HepG2 (cell line): Measurements from ENCODE around the gene STMN1. TPM values are rescaled to one million over a fixed set of nuclear protein-coding genes. Genes with fewer than 3 reads are reported as not detected.

ENCODE experiments used
- AGO1 ChIP-seq: fragments of 200-400 bp; formaldehyde crosslinking; IDR thresholded peaks from 2 replicates; pipeline ENCODE4 v1.6.1; 2017; ENCODE audit warnings: mild to moderate bottlenecking, low read depth, low read length, moderate library complexity; ENCODE audit not compliant: poor library complexity, severe bottlenecking
- HNRNPH1 ChIP-seq: fragments of 200-400 bp; formaldehyde crosslinking; optimal IDR thresholded peaks from 2 replicates; pipeline ENCODE3; 2017; ENCODE audit warnings: mild to moderate bottlenecking, low read depth, low read length
- HOXA7 ChIP-seq: sonication (generic); formaldehyde crosslinking; IDR thresholded peaks from 2 replicates; pipeline ENCODE4 v1.8.1; 2022; ENCODE audit warnings: mild to moderate bottlenecking, missing genetic modification reagents, moderate library complexity
- IKZF1 ChIP-seq: fragments of 450-650 bp; IDR thresholded peaks from 2 replicates; pipeline ENCODE4 v1.7.1; 2016
- JUND ChIP-seq: sonication (generic); formaldehyde crosslinking; IDR thresholded peaks from 2 replicates; pipeline ENCODE4 v1.8.0; 2022; ENCODE audit warnings: mild to moderate bottlenecking, missing genetic modification reagents
- KDM6A ChIP-seq: IDR thresholded peaks from 2 replicates; pipeline ENCODE4 v1.6.1; 2016; ENCODE audit warnings: low read depth
- KLF11 ChIP-seq: IDR thresholded peaks from 2 replicates; pipeline ENCODE4 v1.6.1; 2016; ENCODE audit warnings: missing compliant biosample characterization
- MAFF ChIP-seq: IDR thresholded peaks from 2 replicates; pipeline ENCODE4 v1.6.1; 2011; ENCODE audit warnings: low read depth, low read length, improper control_type of control experiment
- NFRKB ChIP-seq: fragments of 450-650 bp; IDR thresholded peaks from 2 replicates; pipeline ENCODE4 v1.6.1; 2017
- NKX3-1 ChIP-seq: sonication (generic); formaldehyde crosslinking; IDR thresholded peaks from 2 replicates; pipeline ENCODE4 v1.5.0; 2020; ENCODE audit warnings: missing genetic modification reagents
- PHB2 ChIP-seq: fragments of 450-650 bp; IDR thresholded peaks from 2 replicates; pipeline ENCODE4 v1.6.1; 2018; ENCODE audit not compliant: partially characterized antibody
- PHF8 ChIP-seq: sonication (generic); formaldehyde crosslinking; IDR thresholded peaks from 2 replicates; pipeline ENCODE4 v1.5.0; 2020; ENCODE audit warnings: missing genetic modification reagents
- REXO4 ChIP-seq: sonication (generic); formaldehyde crosslinking; IDR thresholded peaks from 2 replicates; pipeline ENCODE4 v1.8.0; 2022; ENCODE audit warnings: missing genetic modification reagents, mild to moderate bottlenecking, borderline replicate concordance
- RXRA ChIP-seq: sonication (generic); formaldehyde crosslinking; IDR thresholded peaks from 2 replicates; pipeline ENCODE4 v1.5.1; 2020; ENCODE audit warnings: missing genetic modification reagents
- SRSF1 ChIP-seq: fragments of 200-400 bp; formaldehyde crosslinking; optimal IDR thresholded peaks from 2 replicates; pipeline ENCODE3; 2017; ENCODE audit warnings: mild to moderate bottlenecking, low read depth, low read length, moderate library complexity
- SUZ12 ChIP-seq: fragments of 150-350 bp; IDR thresholded peaks from 2 replicates; pipeline ENCODE4 v1.6.1; 2014; ENCODE audit warnings: low read depth, low read length
- TBL1XR1 ChIP-seq: fragments of 150-350 bp; IDR thresholded peaks from 2 replicates; pipeline ENCODE4 v1.6.1; 2014; ENCODE audit warnings: borderline replicate concordance, low read length; ENCODE audit not compliant: partially characterized antibody
- TBX2 ChIP-seq: sonication (generic); formaldehyde crosslinking; IDR thresholded peaks from 2 replicates; pipeline ENCODE4 v1.5.0; 2020; ENCODE audit warnings: missing genetic modification reagents, mild to moderate bottlenecking, borderline replicate concordance
- ZNF367 ChIP-seq: sonication (generic); formaldehyde crosslinking; IDR thresholded peaks from 2 replicates; pipeline ENCODE4 v1.4.0; 2020; ENCODE audit warnings: missing genetic modification reagents, borderline replicate concordance
- ZNF432 ChIP-seq: sonication (generic); formaldehyde crosslinking; IDR thresholded peaks from 2 replicates; pipeline ENCODE4 v1.5.0; 2020; ENCODE audit warnings: missing genetic modification reagents, mild to moderate bottlenecking, borderline replicate concordance
- ZNF446 ChIP-seq: sonication (generic); formaldehyde crosslinking; IDR thresholded peaks from 2 replicates; pipeline ENCODE4 v1.5.0; 2020; ENCODE audit warnings: mild to moderate bottlenecking, missing genetic modification reagents
- ZNF607 ChIP-seq: sonication (generic); formaldehyde crosslinking; IDR thresholded peaks from 2 replicates; pipeline ENCODE4 v1.5.1; 2020; ENCODE audit warnings: missing genetic modification reagents, mild to moderate bottlenecking, borderline replicate concordance
- ZNF782 ChIP-seq: sonication (generic); formaldehyde crosslinking; IDR thresholded peaks from 2 replicates; pipeline ENCODE4 v1.4.0; 2020; ENCODE audit warnings: missing genetic modification reagents, mild to moderate bottlenecking, borderline replicate concordance
- ZNF850 ChIP-seq: sonication (generic); formaldehyde crosslinking; conservative IDR thresholded peaks from 2 replicates; pipeline ENCODE4 v1.9.0; 2021; ENCODE audit warnings: mild to moderate bottlenecking, missing genetic modification reagents
- polyA plus RNA-seq, 8 experiments: library from polyadenylated mRNA; depleted of rRNA in 3 of 8; stranded (reverse) in 7 of 8; unstranded in 1 of 8; fragments of >200 nt; fragmentation: Illumina TruSeq in 4 of 8; extraction: Trizol in 4 of 8; gene quantifications; 2 replicates each; pipeline versions ENCODE4 v1.2.1 to v1.2.3, GENCODE V29; 2011 to 2016; ENCODE audit warnings: low read depth in 4 of 8, missing spikeins in 1 of 8, mixed read lengths in 1 of 8; ENCODE audit not compliant: insufficient read depth in 1 of 8
- total RNA-seq, 5 experiments: library from RNA; depleted of rRNA; stranded (reverse); fragments of >200 nt; fragmentation: Illumina TruSeq; extraction: Trizol; gene quantifications; 2 replicates each; pipeline ENCODE4 v1.2.3, GENCODE V29; 2016; ENCODE audit warnings: low read depth in 1 of 5
- TF ChIP-seq, protein P1 (sequence below): sonication (generic); formaldehyde crosslinking; IDR thresholded peaks from 2 replicates; pipeline ENCODE4 v1.8.0; 2023; ENCODE audit warnings: mild to moderate bottlenecking, missing genetic modification reagents
- TF ChIP-seq, protein P2 (sequence below): sonication (generic); formaldehyde crosslinking; IDR thresholded peaks from 2 replicates; pipeline ENCODE4 v1.9.0; 2022; ENCODE audit warnings: missing genetic modification reagents, mild to moderate bottlenecking, borderline replicate concordance
- TF ChIP-seq, protein P3 (sequence below): sonication (generic); formaldehyde crosslinking; IDR thresholded peaks from 2 replicates; pipeline ENCODE4 v1.4.0; 2020; ENCODE audit warnings: mild to moderate bottlenecking, missing genetic modification reagents
- TF ChIP-seq, protein P4 (sequence below): sonication (generic); formaldehyde crosslinking; IDR thresholded peaks from 2 replicates; pipeline ENCODE4 v1.8.1; 2022; ENCODE audit warnings: mild to moderate bottlenecking, missing genetic modification reagents

STMN1 gene
- total and polyA plus RNA-seq, 2 of the 13 experiments (the other 11 are each of a cell fraction or from before 2014, with no cell fraction given): 45.9 to 409 TPM

DNA sequence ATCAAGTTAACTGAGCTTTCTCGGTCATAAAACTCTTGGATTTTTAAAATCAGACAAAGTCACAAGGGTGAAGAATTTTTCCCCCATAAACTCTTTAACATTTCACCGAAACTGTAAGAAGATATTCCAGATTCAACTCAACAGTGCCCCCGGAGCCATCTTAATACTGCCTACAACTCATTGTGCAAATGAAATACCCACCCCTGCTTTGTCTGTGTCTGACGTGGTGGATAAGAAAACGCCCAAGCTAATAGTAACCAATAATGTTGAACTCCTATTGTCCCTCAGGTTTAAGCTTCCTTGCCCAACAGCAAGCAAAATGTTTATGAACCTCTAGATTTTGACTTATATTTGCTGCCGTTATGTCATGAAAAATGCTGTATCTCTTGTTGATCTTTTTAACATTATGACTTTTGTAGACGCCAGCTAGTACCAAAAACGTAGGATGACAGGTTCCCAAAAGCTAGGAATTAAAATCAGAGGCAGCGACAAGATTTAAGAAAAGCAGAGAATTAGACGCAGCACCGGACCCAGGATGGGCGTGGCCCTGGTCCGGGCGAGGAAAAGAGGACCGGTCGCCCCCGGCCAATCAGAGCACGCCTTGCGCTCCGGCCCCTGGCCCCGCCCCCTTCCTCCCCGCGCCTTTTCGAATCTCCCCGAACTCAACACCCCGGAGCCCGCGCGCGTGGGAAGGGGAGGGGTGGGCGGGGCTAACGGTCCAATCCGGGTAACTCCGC lies 1.1 kb downstream of the STMN1 start (continued):
- TF ChIP-seq, protein P1, sequence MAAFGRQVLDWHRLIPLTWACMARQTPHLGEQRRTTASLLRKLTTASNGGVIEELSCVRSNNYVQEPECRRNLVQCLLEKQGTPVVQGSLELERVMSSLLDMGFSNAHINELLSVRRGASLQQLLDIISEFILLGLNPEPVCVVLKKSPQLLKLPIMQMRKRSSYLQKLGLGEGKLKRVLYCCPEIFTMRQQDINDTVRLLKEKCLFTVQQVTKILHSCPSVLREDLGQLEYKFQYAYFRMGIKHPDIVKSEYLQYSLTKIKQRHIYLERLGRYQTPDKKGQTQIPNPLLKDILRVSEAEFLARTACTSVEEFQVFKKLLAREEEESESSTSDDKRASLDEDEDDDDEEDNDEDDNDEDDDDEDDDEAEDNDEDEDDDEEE (CRISPR knock-in tag): no peak
- TF ChIP-seq KLF11 (CRISPR knock-in tag) (no peak), NFRKB (no peak), SUZ12 (no peak), KDM6A (CRISPR knock-in tag) (no peak), IKZF1 (no peak), ZNF367 (no peak), ZNF782 (CRISPR knock-in tag) (no peak), ZNF850 (no peak), MAFF (no peak), JUND (CRISPR knock-in tag) (no peak), RXRA (CRISPR knock-in tag) (no peak), ZNF432 (no peak), PHF8 (no peak), HOXA7 (no peak), TBX2 (peak; percentile 52), PHB2 (no peak), ZNF607 (no peak), AGO1 (no peak), NKX3-1 (0 out of 2 replicates have a peak, but pooled peaks have one; percentile 14), HNRNPH1 (no peak), SRSF1 (no peak), REXO4 (CRISPR knock-in tag) (no peak), TBL1XR1 (no peak), ZNF446 (CRISPR knock-in tag) (no peak)
- TF ChIP-seq, protein P2, sequence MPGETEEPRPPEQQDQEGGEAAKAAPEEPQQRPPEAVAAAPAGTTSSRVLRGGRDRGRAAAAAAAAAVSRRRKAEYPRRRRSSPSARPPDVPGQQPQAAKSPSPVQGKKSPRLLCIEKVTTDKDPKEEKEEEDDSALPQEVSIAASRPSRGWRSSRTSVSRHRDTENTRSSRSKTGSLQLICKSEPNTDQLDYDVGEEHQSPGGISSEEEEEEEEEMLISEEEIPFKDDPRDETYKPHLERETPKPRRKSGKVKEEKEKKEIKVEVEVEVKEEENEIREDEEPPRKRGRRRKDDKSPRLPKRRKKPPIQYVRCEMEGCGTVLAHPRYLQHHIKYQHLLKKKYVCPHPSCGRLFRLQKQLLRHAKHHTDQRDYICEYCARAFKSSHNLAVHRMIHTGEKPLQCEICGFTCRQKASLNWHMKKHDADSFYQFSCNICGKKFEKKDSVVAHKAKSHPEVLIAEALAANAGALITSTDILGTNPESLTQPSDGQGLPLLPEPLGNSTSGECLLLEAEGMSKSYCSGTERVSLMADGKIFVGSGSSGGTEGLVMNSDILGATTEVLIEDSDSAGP (CRISPR knock-in tag): no peak
- TF ChIP-seq, protein P3, sequence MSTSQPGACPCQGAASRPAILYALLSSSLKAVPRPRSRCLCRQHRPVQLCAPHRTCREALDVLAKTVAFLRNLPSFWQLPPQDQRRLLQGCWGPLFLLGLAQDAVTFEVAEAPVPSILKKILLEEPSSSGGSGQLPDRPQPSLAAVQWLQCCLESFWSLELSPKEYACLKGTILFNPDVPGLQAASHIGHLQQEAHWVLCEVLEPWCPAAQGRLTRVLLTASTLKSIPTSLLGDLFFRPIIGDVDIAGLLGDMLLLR (CRISPR knock-in tag): no peak
- TF ChIP-seq, protein P4, sequence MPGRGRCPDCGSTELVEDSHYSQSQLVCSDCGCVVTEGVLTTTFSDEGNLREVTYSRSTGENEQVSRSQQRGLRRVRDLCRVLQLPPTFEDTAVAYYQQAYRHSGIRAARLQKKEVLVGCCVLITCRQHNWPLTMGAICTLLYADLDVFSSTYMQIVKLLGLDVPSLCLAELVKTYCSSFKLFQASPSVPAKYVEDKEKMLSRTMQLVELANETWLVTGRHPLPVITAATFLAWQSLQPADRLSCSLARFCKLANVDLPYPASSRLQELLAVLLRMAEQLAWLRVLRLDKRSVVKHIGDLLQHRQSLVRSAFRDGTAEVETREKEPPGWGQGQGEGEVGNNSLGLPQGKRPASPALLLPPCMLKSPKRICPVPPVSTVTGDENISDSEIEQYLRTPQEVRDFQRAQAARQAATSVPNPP (CRISPR knock-in tag): no peak
